DMS79 (cell line): Measurements from ENCODE around the gene HIVEP3.

Experiments
- DNase-seq: peaks from one replicate; lab custom pipeline; 2025; lab: John Stamatoyannopoulos, UW

The HIVEP3 gene

DNA sequence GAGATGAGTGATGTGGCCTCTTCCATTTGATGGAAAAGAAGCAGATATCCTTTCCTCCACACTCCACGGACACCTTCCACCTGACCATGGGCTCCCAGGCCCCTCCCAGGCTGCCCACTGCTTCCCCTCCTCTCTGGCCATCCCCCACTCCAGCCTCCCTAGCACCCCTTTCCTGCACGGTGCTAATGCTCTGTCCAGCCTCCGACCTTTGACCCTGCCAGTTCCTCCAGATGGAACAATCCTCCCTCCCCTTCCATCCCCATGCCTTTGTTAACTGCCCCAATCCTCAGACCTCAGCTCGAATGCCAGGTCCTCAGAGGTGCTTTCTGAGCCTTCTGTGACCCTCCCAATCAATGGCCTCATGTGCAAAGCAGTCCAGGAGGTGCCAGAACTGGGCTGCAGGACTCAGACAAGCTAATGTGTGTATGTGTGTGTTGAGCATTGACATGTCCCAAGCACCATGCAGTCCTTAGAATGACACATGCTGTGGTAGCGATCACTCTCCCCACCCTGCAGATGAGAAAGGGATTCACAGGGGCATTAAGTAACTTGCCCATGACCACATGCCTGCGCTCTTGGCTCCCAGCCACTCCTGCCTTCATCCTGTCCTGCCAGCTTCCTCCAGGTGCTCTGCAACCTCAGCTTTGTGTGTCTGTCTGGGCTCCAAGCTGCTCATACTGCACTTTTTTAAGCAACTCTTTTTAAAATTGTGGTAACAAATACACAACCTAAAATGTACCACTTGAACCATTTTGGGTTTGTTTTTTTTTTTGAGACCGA lies 370.8 kb downstream of the HIVEP3 start:
- no peak for DNase-seq

- DNase-seq: no peak
Measured at GRCh38 chr1:41547336-41547735, 371.4 kb downstream of the HIVEP3 start.

DNA sequence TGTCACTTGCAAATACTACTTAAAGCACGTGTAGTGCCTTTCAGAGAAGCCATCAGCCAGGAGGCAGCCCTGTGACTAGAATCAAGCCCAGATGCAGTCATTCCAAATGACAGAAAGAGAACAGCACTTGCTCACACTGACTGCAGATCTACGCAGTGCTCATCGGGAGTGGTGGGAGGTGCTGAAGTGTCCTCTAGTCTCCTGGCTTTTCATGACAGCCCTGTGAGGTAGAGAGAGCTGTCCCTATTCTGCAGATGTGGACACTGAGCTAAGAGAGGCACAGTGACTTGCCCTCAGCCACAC lies 371.9 kb downstream of the HIVEP3 start:
- DNase-seq: no peak

DNA sequence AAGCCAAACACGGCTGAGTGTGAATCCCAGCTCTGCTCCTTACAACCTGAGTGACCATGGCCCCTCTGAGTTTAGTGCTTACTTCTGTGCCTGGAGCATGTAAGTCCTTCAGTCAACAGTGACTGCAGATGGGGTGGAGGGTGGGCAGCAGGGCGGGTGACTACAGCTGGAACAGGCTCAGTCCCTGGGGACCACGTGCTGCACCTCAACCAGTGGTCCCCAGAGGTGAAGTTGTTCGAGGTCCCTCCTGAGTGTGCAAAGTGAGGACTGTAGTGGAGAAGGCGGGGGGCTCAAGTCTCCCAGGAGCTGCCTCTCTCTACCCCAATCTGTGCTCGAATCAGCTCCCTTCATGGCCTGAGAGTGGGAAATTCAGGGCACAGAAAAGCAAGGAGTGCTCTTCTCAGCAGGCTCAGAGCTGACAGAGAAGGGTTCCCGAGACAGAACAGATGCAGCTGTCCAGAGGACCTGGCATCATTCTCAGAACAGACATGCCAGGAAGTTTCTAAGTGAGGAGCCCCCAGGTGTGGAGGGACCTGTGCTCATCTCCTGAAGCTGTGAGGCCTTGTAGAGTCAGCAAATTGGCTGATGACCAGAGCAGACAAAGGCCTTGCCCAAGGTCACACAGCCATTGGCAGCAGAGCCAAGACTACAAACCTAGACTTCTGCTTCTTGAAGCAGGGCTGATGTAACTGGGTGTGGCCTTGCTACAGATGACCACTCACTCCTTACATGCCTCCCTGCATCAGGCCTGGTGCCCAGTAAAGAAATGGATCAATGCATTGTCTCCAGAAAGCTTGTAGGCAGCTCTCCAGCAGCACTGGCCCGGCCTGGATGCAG lies 372.5 kb downstream of the HIVEP3 start:
- DNase-seq: no peak

GRCh38 chr1:41542196-41542930 lies 376.4 kb downstream of the HIVEP3 start:
- DNase-seq: no peak

GRCh38 chr1:41541592-41541952 lies 377.1 kb downstream of the HIVEP3 start:
- DNase-seq: no peak

DNA sequence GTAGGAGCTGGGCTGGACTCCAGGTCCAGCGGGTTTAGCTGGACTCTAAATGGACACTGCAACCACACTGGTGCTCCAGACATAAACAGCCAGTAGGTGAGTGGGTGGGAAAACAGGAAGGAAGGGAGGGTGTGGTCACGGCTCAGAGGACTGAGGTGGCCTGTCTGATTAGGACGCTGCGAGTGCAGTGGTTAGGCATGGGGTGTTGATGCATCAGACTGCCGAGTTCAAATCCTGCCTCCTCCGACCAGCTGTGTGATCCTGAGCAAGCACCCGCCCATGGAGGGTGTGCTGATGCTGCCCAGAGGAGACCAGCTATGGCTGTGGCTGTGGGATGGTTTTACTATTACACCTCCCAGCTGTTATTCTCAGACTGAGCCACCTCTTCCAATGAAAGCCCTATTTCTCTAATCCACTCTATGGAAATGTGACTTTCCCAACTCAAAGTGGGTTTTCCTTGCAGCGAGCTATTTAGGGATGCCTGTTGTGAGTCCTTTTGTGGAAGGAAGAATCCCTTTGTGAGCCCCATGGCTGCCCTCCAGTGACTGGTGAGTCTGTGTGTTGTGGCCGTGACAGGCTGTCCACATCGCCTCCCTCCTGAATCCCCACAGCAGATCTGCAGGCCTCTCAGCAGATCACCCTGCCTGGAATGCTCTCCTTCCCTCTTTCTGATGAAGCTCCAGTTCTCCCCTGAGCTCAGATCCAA lies 377.7 kb downstream of the HIVEP3 start:
- DNase-seq: no peak

DNA sequence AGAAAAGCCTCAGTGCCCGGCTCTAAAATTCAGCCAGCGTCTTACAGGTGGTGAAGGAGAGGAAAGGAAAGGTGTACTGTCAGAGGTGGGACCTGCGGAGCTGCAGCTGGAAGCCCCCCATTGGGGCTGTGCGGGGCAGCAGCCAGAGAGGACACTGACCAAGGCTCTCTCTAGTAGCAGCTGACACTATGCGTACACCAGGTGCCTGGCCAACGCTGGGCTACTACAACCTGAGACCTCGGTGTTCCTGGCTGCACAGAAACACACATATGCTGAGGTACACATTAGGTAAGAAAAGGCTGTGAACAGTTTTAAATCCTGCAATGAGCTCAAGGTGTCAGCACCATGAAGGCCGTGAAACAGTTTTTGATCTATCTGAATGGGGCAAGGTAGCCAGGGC lies 378.7 kb downstream of the HIVEP3 start:
- no peak for DNase-seq

- no peak for DNase-seq
Measured at GRCh38 chr1:41539418-41539805, 379.3 kb downstream of the HIVEP3 start.

DNA sequence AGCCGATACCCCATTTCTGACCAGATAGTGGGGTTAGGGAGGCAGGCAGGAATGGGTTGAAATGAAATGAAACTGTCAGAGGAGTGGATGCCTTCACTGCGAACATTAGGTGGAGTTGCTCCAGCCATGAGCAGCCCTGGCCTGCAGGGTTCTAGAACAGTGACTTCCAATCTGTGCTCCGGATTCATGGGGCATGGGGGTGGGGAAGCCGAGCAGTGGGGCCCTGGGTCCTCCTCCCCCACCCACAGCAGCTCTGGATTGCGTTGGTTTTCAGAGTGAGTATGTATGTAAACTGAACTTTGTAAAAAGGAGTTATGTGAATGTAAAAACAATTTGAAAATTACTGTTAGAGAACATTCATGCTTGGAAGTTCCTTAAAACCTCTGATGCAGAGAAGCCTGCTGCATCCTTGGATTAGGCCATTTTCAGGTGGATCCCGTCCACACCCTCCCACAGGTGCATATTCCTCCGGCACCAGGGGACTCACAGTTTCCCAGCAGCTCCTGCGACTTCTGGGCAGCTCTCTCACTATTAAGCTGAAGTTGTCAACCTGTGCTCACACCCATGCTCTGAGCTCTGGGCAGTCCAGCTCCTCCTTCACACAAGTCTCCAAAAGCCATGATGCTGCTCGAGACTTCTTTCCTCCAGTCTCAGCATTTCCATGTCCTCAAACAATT lies 379.8 kb downstream of the HIVEP3 start:
- no peak for DNase-seq

- peak; percentile 93 for DNase-seq
Measured at GRCh38 chr1:41537788-41538351, 380.9 kb downstream of the HIVEP3 start.

DNA sequence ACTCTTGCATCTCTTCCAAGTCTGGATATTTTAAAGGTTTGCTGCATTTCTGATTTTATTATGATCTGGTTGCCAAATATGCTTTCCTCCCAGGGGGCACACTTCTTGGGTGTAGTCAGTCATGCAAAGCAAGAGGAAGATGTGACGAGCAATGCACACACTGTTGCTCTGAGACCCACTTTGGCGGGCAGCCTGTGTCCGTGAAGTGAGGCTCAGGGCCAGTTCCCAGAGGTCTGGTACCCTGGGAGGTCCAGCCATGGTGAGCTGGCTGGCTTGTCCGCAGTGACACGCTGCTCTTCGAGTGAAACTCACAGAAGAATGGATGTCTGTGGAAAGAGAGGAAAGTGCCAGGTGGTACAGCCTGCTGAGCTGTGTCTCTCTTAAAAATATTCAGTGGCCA lies 381.5 kb downstream of the HIVEP3 start:
- DNase-seq: peak; percentile 43

DNA sequence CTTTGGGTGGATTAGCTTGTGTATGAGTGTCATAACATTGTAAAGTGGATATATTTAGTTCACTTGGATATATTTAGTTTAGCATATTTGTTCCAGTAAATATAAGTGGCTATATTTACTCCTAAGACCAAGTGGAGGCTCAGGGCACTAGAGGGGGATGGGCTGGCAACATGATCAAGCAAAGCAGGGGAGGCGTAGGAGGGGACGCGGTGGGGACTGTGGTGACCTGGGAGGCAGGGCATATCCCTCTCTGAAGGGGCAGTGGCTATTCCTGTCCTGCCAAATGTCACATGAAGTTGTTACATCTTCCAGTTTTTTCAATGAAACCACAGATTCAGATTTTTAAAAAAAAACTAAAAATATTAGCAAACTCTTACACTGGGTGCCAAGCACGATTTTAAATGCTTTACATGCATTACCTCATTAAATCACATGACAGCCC lies 382.3 kb downstream of the HIVEP3 start:
- no peak for DNase-seq

- no peak for DNase-seq
Measured at GRCh38 chr1:41535716-41536115, 383.0 kb downstream of the HIVEP3 start.

GRCh38 chr1:41535276-41535675 lies 383.4 kb downstream of the HIVEP3 start:
- DNase-seq: no peak

DNA sequence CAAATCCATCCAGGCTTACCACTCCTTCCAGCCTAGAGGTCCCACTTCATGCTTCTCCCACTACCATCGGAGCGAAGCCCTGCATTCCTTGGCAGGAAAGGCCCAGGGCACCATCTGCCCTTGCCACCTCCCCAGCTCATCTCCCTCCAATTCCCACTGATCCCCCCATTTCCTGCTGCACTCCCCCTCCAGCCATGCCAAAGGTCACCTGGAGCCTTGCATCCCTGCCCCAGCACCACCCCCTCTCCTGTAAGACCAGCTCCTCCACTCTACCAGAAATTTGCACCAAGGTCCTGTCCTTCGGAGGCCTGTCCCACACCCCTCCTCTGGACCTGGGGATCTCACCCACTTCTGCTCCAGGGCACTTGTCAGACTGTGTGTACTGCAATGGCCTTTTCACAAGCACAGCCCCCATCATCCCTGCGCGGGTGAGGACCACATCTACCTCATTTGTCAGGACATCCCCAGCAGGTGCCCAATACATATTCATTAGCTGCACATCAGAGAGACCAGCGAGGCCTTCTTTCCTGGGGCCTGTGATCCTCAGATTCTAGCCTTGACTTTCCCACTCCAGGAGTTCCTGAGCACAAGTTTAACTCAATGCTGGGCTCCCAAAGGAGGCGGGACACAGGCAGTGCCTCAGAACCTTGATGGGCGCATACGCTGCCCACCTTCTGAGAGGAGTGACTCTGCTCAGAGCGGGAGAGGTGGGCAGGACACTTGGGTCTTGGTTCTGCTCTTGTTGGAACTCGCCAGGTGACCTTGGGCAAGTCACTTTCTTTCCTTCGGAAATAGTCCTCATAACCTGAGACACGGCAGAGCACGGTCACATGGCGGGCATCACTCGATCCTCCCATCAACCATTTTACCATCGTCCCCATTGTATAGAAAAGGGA lies 384.3 kb downstream of the HIVEP3 start:
- DNase-seq: no peak

GRCh38 chr1:41533731-41534080 lies 385.0 kb downstream of the HIVEP3 start:
- no peak for DNase-seq

- DNase-seq: no peak
Measured at GRCh38 chr1:41533016-41533730, 385.5 kb downstream of the HIVEP3 start.

DNA sequence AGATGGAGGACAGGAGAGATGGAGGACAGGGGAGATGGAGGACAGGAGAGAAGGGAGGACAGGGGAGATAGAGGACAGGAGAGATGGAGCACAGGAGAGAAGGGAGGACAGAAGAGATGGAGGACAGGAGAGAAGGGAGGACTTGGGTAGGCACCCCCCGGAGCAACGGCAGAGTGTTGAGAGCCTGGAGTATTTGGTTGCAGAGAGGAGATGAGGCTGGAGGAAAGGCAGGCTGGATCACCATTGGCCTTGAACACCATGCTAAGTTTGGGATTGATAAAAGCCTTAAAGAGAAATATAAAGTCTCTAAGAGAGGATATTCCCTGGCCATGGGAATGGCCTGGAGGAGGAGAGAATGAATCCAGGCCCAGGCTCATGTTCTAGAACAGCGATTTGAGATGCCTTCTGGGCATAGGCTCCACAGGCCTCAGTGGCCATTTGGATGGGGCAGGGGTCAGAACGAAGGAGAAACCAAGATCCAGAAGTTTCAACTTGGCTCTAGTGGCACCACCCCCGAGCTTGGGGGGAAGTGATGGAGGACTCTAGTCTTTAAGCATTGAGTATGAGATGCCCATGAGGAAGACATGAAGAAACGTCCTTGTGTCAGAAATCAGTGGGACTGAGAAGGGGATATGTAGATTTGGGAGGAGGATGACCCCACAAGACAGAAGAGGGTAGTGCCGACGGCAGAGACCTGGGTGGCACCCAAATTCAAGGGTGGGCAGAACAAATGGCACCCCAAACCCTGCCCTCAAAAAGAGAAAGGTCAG lies 386.3 kb downstream of the HIVEP3 start:
- no peak for DNase-seq
